ENCODE results near the gene S100A9. TPM values are rescaled to one million over a fixed set of nuclear protein-coding genes. Genes with fewer than 3 reads are reported as not detected.

The S100A9 gene
- total RNA-seq, 4 donors from 2014 or later, result 6.8 to 96.6 (median 17.6) TPM

DNA sequence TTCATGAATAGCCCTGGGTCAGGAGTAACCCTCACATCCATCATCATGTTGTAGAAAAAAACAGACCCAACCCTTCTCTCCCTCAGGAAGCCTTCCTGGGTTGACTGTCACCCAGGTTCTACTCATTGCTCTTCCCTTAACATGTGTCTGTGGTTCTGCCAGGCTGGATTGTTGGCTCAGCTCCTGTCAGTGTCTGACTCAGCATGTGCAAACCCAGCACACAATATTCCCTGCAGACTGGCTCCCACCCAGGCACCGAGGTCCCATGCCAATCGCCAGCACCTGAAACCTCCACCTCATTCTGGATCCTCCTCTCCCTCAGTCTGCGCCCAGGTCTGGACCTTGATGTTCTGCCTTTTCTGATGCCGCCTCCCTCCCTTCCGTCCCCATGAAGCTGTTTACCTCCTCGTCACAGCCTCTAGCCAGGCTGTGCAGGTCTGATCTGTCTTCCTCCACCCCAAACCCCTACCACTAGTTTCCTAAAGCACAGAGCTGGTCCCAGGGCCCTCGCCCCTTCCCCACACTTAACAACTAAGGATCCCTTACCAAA is 37.6 kb downstream of the S100A9 start:
- Histone ChIP-seq H3K36me3 (no peaks in the 10 kb centered on the region), H3K27ac (no peak overlapping the region), H3K9me3 (no peaks in the 10 kb centered on the region), H3K27me3 (no peaks in the 10 kb centered on the region), H3K4me1 (no peaks in the 10 kb centered on the region), H3K4me3 (no peak overlapping the region)
- no peak for DNase-seq
- TF ChIP-seq CTCF (IDR thresholded peaks at IDR 0.05) (no peak), POLR2A (IDR thresholded peaks at IDR 0.05) (no peak)

- Histone ChIP-seq H3K4me1 (no peaks in the 10 kb centered on the region), H3K4me3 (no peak overlapping the region), H3K36me3 (no peaks in the 10 kb centered on the region), H3K9me3 (no peaks in the 10 kb centered on the region), H3K27ac (no peak overlapping the region), H3K27me3 (no peaks in the 10 kb centered on the region)
- no peak for TF ChIP-seq CTCF (IDR thresholded peaks at IDR 0.05)
- no peak for TF ChIP-seq POLR2A (IDR thresholded peaks at IDR 0.05)
- no peak for DNase-seq
These were observed 38.1 kb downstream of the S100A9 start for GRCh38 chr1:153395776-153396175.

DNA sequence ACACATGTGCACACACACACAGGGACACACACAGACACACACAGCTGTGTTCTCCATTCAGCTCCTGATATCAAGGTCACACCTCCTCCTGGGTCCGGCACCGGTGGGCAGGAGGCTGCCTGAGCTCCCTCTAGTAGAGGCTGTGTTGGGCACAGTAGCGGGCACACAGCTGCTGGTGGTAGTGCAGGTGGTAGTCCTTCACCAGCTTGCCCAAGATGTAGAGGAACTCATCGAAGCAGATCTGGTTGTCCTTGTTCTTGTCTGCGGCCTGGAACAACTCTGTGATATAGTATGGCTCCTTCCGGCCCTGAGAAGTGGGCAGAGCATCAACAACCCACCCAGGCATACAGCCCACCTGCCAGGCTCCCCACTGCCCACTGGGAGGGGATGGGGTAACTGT is 38.8 kb downstream of the S100A9 start:
- Histone ChIP-seq H3K27ac (no peak overlapping the region), H3K27me3 (no peaks in the 10 kb centered on the region), H3K4me1 (no peaks in the 10 kb centered on the region), H3K36me3 (no peaks in the 10 kb centered on the region), H3K9me3 (no peaks in the 10 kb centered on the region), H3K4me3 (no peak overlapping the region)
- TF ChIP-seq CTCF (IDR thresholded peaks at IDR 0.05), result no peak
- TF ChIP-seq POLR2A (IDR thresholded peaks at IDR 0.05), result no peak
- DNase-seq, result no peak

GRCh38 chr1:153397051-153397923 is 39.6 kb downstream of the S100A9 start:
- TF ChIP-seq CTCF (IDR thresholded peaks at IDR 0.05), result no peak
- TF ChIP-seq POLR2A (IDR thresholded peaks at IDR 0.05), result no peak
- DNase-seq, result no peak
- no peaks in the 10 kb centered on the region for H3K36me3 ChIP-seq
- no peaks in the 10 kb centered on the region for H3K9me3 ChIP-seq
- H3K27ac ChIP-seq, result no peak overlapping the region
- H3K4me1 ChIP-seq, result no peaks in the 10 kb centered on the region
- no peak overlapping the region for H3K4me3 ChIP-seq
- no peaks in the 10 kb centered on the region for H3K27me3 ChIP-seq

GRCh38 chr1:153397924-153398651 is 40.4 kb downstream of the S100A9 start:
- Histone ChIP-seq H3K36me3 (no peaks in the 10 kb centered on the region), H3K9me3 (no peaks in the 10 kb centered on the region), H3K27ac (no peak overlapping the region), H3K4me3 (no peak overlapping the region), H3K4me1 (no peaks in the 10 kb centered on the region), H3K27me3 (no peaks in the 10 kb centered on the region)
- TF ChIP-seq POLR2A (IDR thresholded peaks at IDR 0.05) (no peak), CTCF (IDR thresholded peaks at IDR 0.05) (no peak)
- DNase-seq, result no peak
